Measurements from ENCODE around the gene ZNF24.

Gene ZNF24

GRCh38 chr18:35290094-35290735 lies 54.0 kb downstream of the ZNF24 start, which contains the start of gene ZSCAN30:
Gene ZSCAN30, minus strand, starts transcription at chr18:35290229. Its CDS starts 25,877 bp downstream, at chr18:35264352.
- FAIRE-seq: no peak

GRCh38 chr18:35289727-35290093 lies 54.5 kb downstream of the ZNF24 start:
- no peak for FAIRE-seq

- no peak for FAIRE-seq
These were observed 54.9 kb downstream of the ZNF24 start for GRCh38 chr18:35289293-35289692.

- no peak for FAIRE-seq
These were observed 59.4 kb downstream of the ZNF24 start for GRCh38 chr18:35284841-35285240.

- FAIRE-seq: no peak
These were observed 60.1 kb downstream of the ZNF24 start for GRCh38 chr18:35283923-35284794.

GRCh38 chr18:35282353-35282752 lies 61.9 kb downstream of the ZNF24 start:
- no peak for FAIRE-seq
